Inflammatory macrophage treated with lipopolysaccharide for 1 hour (primary cell): ENCODE measurements around the gene PDZRN3.
A peak's percentile ranks its signal among the peaks of the same experiment; 100 is the strongest.

Experiments used
- DNase-seq, 2 donors: peaks; one replicate each; pipeline ENCODE4 v3.0.0-alpha.2; 2020 to 2022

PDZRN3 gene

DNA sequence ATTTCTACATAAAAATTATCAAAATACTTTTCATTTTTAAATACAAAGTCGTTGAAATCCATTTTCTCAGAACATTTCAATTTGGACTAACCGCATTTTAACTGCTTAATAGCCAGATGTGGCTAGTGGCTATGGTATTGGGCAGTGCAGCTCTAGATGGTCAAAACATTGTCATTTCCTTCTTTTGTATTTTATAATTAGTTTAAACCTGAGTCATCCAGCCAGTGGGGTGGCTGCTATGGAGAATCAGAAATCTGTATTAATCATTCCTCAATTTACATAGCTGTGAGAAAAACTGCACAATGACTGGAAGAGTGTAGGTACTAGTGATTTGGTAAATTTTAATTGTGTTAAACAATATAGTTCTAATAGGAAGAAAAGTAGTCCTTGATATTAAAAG, 245.3 kb downstream of the PDZRN3 start:
- DNase-seq: no peak

DNA sequence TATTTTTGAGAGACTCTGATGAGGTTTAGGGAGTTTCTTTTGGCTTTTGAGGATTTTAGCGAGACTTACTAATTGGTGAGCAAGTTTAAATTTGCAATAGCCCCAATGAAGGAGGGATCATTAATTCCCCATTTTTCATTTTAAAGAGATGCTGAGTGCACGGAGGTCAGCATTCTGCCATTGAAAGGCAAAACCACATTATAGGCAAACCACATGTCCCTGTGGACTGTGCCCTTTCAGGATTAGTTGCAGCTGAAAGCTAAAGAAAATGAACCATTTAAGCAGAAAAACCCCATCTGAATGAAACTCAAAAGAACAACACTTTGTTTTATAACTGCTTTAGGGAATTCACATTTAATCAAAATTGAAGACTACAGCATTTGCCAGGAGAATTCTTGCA, 246.5 kb downstream of the PDZRN3 start:
- DNase-seq: no peak

DNA sequence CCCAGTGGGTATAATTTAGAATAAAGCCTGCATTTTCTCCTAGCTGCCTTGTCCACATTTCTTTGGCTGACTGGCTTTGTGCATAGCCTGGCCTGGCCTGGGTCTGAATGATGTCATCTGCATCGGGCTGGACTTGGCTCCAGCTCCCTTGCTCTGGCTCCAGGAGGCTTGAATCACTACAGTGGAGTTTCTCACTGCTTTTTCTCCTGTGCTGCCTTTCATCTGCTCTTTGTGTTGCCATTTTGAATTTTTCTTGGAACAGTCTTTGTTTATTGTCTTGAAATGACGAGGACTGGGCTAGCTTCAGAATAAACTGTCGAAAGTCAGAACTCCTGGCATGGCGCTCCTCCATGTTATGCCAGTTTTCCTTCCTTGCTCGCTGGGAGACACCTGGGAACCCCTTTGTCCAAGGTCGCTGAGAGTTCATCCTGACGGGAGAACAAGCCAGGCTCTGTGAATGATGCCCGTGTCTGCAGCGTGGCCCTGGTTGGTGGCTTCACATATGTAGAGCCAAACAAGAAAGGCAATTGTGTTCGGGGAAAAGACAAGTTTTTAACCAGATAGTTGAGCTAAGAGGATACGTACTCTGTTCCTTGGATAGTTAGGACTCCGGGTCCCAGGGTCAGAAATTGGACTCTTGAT, 258.9 kb downstream of the PDZRN3 start:
- DNase-seq: no peak

DNA sequence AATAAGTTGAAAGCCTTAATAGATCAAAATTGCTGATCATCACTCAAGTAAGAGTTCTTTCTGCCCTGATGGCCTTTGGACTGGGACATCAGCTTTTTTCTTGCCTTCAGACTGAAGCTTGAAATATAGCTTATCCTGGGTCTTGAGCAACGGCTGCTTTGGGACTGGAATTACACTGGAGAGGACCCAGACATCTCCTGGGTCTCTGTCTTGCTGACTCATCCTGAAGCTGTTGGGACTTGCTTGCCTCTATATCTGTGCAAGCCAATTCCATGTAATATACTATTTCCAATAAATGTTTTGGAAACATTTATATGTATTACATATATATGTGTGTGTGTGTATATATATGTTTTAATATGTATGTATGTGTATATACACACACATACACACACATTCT, 260.2 kb downstream of the PDZRN3 start:
- no peak for DNase-seq

DNA sequence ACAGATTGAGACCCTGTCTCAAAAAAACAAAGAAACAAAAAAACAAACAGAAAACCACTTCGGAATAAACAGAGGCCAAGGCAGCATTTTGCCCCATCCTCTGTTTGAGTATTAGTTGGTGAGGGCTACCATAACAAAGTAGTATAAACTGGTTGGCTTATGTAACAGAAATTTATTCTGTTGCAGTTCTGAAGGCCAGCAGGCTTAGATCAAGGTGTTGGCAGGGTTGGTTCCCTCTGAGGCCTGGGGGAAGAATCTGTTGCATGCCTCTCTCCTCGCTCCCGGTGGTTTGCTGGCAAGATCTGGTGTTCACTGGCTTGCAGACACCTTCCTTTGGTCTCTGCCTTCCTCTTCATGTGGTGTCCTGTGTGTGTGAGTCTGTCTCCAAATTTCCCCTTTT, 261.6 kb downstream of the PDZRN3 start:
- DNase-seq: no peak

DNA sequence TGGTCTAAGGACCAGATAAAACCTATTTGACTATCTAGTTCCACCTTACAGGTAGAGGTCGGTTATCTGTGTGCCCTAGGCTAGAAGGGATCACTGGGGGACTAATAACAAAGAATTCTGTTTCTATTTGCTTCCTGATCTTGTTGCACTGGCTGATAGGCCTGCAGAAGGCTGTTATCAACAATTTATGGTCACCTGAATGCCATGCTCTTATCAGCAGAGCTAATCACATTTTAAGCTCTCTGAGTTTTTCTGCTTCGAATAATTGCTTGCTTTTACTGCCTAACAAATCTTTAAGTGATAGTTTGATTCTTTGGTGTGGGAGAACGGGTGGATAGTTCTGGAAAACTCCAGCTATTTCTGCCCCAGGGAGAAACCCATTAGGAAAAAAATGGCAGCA, 263.1 kb downstream of the PDZRN3 start:
- no peak for DNase-seq

DNA sequence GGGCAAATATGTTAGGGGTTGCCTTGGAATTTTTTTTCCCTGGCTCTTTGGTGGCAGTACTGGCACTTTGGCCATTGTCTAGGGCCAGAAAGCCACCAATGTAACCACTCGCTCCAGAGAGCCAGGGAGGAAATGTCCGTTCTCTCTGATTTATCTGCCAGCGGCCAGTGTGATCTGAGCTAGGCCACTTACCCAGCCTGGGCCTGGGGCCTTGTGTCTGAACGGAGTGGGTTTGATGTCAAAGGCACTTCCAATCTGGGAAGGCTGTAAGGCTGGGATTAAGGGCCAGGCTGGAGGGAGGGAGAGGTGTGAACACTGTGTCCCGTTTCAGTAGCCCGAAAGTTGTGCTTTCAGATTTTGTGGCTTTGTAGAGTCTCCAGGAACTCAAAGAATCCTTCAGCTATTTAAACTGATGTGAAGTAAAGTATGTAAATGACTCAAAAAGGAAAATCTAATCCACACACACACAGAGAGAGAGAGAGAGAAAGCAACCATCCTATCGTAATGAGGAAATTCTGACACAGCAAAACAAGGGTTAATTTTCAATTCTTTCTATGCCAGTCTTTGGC, 271.0 kb downstream of the PDZRN3 start:
- no peak for DNase-seq

DNA sequence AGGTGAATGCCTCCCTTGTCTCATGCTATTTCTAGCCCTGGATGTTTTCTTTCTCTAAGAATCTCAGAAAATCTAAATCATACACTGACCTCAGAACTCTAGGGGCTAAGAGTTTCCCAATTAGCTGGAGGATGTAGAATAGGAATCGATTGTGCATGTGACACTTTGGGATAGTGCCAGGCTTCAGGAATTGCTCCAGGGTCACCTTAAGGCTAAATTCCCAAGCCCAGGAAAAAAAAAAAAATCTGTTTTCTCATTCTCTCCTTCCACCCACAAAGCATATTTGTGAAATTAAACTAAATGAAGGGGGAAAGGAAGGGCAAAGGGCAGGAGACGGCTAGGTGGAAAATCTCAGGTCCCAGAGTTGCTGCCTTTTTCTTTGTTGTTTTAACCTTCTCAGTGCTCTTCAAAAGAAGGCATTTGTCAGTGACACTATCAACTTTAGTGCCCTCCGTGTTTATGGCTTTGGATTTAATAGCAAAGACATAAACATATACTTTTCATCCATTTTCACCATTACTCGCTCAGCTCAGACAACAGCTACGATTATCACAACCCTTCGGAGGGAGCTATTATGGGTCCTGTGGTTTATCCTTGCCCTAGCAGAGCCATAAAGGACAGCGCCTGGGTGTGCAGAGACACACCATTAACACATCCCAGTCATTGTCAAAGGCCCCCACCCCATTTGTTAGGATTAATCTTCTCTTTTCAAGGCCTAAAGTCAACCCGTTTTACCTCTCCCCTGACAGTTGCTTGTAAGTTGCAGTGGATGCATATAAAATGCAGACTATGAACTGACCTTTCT, 271.7 kb downstream of the PDZRN3 start:
- DNase-seq: no peak

DNA sequence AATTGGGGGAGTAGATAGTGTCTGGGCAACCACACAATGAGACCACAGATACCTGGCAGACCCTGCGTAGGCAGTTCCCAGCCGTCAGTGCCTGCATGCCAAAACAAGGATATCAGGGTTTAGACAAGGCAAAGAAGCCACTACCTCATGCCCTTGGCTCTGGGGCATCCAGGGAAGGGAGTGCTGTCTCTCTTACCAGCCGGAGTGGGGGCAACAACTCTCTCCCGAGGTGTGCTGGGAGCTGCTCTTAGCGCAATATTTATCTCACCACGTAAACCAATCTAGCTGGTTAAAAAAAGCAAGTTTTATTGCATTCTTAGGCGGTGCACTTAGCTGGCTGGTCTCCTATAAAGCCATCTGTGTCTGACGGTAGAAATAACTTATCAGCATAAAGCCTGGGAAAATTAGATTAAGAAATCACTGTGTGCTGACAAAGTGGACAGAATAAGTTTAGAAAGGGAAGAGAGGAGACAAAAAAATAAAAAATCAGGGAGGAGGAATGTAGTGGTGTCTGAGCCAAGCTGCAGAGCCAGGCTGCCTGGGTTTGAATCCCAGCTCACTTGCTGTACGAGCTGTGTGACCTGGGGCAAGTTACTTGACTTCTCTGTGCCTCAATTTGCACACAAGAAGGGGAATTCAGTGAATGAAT, 273.2 kb downstream of the PDZRN3 start:
- DNase-seq: no peak

DNA sequence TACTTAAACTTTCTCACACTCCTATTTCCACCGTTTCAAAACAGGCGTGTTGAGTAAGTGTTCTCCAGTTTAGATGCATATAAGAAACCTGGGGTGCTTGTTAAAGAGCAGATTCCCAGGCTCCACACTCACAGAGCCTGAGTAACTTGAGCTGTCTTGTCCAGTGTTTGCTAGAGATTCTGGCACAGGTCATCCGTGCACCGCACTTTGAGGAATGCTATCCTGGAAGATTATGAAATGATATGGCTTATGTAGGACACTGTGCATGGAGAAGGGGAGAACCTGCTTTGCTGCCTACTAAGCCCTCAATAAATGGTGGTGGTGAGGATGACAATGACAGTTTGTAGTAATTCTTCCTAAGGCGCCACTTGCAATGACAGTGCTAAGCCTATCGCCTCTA, 273.7 kb downstream of the PDZRN3 start:
- DNase-seq: no peak

DNA sequence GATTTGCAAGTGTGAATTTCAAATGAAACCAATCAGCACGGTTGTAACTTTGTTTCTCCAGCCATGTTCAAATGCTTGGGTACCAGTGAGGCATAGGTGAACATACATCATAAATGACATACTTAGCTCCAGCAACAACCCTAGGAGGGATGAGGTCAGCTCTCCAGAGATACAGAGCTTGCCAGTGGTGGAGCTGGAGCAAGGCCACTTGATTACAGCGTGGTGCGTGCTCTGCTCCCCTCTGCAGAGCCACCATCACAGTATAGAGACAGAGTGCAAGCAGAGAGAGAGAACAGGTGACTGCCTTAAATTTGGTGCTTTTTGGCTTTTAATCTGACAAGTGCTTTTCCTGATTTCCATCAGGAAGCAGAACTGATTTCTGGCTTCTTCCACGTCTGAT, 275.1 kb downstream of the PDZRN3 start:
- no peak for DNase-seq

DNA sequence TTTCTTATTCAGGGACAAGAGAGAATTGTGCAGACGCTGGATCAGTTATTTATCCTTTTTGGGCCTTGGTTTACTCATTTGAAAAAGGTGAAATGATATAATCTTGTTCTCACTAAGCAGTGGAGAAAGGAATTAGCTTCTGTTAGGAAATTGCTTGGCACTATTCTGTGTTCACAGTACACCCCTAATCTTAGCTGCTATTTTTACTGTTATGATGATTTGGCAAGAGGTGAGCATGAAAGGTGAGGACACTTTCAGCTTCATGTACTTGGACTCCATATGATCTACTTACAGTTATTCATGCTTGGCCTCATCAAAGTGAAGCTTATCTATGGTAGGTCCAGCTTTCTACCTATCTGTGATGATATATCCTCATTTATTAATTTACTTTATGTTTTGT, 282.7 kb downstream of the PDZRN3 start:
- no peak for DNase-seq

DNA sequence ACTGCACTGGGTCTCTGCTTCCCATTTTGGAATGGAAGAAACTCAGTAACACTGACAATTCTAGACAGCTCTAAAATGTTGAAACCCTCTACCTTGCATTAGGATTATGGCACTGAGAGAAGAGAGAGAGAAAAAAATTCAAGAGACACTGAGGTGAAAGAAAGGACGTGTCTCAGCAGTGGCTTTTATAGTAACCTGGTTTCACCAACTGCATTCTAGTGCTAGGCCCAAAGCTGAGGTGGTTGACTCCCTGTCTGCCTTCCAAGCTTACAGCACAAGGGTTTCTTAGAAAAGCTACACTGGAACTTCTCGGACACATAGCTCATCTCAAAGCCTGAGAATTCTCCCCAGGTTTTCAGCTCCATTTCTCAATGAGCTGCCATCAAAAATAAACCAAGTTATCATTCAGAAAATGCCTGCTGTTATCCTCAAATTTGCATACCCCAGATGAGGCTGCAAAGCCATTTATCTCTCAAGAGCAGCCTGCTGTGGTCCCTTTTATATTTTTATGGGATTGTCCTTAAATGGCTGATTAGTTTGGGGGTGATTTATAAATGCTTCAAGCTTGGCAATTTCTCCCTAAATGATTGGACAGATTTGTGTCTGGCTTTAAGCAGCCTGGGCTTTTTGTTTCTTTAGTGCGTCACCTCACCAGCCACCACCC, 283.3 kb downstream of the PDZRN3 start:
- DNase-seq: no peak

DNA sequence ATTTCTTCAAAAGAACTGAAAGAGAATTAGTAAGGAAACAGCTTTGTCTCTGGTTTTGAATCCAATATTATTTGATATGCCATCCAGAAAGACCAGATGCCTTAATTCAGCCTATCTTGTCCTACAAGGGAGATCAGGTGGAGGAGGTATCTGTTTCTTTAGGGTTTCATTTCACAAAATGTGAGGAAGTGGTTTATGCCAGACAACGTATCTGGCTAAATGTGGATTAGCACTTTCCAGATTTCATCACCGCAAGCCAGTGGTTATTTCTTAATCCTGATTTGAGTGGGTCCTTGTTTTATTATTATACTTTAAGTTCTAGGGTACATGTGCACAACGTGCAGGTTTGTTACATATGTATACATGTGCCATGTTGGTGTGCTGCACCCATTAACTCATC, 292.2 kb downstream of the PDZRN3 start:
- peak in 1 of 2 donors; percentile 2 for DNase-seq
